GM18951 (cell line): ENCODE measurements around the gene SMARCA4.

Experiments used
- POLR2A ChIP-seq: IDR thresholded peaks from 4 replicates; pipeline ENCODE4 v1.6.1; 2011; ENCODE audit warnings: mild to moderate bottlenecking; ENCODE audit not compliant: insufficient read length, insufficient read depth; ENCODE audit errors: extremely low read depth
- in situ Hi-C: fragments of 300-500 bp; cut with MboI; formaldehyde crosslinking; loops from one replicate; pipeline ENCODE4 v1.12.0; 2022; ENCODE audit warnings: low sequenced_read_pairs, mixed read lengths, inconsistent platforms; ENCODE audit not compliant: unreplicated experiment

The SMARCA4 gene

DNA sequence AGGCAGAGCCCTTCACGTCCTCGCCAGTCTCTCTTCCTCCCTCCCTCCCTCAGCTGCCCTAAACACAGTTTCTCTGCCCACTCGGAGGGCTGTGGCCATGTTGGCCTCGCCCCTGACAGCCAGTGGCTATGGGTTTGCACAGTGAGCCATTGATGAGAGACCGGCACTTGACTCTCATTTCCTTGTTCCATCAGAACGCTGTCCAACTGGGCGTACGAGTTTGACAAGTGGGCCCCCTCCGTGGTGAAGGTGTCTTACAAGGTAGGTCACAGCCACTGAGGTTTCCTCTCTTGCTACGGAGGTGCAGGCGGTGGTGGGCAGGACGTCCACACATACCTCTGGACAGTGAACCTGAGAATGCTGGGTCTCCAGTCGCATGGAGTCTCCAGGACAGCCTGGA is 57.9 kb downstream of the SMARCA4 start:
- in situ Hi-C loops, result no loop called here
- no peak for TF ChIP-seq POLR2A

DNA sequence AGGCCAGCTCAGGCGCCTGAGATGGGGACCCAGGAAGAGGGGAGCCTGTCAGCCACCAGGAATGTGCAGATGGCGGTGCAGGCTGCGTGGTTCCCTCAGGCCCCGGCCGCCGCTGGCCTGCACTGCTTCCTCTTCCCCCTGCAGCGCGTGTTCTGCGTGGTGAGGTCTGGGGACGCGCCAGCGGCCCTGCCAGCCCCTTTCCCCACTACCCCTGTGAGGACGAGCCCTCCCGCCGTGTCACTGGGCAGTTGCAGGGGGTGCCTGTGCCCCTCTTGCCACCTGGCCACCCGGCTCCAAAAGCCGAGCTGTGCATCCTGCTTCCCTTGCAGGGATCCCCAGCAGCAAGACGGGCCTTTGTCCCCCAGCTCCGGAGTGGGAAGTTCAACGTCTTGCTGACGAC is 58.4 kb downstream of the SMARCA4 start:
- in situ Hi-C loops, result no loop called here
- TF ChIP-seq POLR2A, result no peak

DNA sequence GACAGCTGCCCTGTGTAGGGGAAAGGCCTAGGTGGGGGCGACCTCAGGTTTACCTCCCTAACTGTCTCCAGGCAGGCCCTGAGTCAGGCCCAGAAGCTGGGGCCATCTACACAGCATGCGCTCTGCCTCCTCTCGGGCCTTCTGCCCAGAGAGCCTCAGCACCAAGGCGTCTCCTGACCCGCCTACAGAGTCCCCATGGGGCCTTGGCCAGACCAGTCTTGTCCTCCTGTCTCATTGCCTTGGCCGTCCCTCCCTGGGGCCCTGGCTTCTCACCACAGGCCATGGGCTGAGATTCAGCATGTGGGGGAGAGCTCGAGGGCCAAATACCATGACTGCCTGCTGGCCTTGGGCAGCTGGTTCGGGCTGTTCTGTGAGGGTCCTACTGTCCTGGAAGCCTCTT is 59.0 kb downstream of the SMARCA4 start:
- no peak for TF ChIP-seq POLR2A
- in situ Hi-C loops, result no loop called here

DNA sequence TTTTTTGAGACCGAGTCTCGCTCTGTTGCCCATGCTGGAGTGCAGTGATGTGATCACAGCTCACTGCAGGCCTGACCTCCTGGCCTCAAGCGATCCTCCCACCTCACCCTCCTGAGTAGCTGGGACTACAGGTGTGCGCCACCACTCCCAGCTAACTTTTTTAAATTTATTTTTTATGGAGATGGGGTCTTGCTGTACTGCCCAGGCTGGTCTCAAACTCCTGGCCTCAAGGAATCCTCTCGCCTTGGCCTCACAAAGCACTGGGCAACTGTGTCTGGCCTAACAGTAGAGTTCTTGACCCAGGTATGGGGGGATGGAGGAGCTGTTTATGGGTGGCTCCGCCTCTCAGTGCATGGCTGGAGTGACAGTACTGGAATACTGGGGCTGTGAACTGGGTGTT is 59.6 kb downstream of the SMARCA4 start:
- TF ChIP-seq POLR2A, result no peak
- in situ Hi-C loops, result no loop called here

DNA sequence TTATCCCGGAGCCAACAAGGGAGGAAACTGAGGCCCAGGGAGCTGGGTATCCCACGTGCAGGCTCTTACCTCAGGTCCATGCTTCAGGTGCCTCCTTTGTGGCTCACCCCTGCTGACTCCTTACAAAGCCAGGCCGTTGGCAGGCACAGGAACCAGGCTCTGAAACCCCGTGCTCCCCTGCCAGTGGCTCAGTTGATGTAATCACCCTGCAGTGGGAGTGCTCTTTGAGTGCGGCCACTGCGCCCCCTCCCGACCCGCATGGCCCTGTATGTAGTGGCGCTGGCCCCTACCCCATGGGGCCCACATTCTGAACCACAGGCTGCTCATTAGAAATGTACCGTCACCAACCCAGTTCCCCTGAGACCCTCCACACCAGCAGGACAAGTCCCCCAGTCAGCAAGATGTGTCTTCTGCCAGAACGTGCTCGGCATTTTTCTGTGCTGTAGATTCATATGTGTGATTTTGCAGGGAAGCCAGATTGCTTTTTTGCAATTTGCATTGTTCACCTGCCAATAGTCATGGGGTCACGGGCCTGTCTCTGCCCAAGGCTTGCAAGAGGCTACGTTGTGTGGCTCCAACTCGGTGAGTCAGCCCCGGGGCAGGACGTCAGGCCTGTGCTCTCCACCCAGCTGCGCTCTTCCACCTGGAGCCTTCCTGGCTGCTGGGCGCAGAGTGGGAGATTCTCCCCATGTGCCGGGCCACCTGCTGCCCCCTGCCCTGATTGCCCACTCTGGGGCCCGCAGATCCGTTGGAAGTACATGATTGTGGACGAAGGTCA is 60.3 kb downstream of the SMARCA4 start:
- TF ChIP-seq POLR2A, result no peak
- in situ Hi-C loops, result no loop called here

DNA sequence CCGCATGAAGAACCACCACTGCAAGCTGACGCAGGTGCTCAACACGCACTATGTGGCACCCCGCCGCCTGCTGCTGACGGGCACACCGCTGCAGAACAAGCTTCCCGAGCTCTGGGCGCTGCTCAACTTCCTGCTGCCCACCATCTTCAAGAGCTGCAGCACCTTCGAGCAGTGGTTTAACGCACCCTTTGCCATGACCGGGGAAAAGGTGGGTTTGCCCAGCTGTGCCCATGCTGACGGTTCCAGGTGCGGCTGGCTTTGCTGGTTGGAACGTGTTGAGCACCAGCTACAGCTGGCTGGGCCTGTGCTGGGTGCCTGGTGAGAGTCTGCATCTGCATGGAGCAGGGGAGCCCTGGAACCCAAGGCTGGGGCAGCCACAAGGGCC is 60.9 kb downstream of the SMARCA4 start:
- TF ChIP-seq POLR2A, result no peak

DNA sequence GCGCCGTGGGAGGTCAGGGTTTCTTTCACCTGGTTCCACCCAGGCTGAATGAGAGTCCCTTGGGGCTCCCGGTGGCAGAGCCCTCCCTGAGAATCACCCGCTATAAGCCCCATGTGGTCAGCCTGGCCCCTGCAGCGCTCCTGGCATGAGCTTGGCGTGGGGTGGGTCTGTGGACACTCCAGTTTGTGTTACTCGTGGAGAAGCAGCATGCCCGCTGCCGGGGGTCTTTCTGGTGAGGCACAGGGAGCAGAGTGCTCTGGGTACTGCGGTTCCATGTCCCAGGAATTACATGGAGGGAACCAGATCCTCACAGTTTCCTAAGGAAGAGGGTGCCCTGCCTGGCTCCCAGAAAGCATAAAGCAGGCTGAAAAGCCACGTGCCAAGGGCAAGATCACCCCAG is 62.2 kb downstream of the SMARCA4 start:
- in situ Hi-C loops, result no loop called here
- TF ChIP-seq POLR2A, result no peak

More for the DNA sequence above, 60.9 kb downstream of the SMARCA4 start:
- in situ Hi-C loops, result no loop called here

DNA sequence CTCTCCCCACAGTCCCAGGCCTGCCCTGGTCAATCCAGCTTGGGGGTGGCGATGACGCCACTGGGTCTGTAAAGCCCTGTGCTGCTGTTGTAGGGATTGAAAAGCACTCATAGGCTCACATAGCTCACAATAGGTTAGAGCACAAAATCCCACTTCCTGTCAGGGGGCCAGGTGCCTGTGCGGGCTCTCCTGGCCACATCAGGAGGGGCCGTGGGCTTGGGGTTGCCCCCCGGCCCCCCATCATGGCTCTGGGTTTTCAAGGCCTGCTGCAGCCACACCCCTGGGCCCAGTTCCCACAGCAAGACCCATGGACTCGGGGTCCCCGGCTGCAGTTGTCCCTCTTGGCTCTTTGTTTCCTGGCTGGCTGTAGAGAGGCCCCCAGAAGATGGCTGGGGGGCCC is 62.9 kb downstream of the SMARCA4 start:
- TF ChIP-seq POLR2A, result no peak

DNA sequence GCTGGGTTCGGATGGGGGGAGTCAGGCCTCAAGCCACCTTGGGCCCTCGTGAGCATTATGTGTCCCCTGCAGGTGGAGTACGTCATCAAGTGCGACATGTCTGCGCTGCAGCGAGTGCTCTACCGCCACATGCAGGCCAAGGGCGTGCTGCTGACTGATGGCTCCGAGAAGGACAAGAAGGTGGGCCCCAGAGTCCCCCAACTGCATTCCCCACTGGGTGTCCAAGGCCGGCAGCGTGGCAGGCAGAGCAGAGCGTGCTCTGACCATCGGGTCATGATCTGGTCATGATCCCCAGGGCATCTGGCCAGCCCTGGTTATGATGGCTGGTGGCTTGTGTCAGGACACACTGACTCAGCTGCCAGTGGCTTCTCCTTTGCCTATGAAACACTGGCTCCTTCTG is 63.4 kb downstream of the SMARCA4 start:
- in situ Hi-C loops, result no loop called here
- no peak for TF ChIP-seq POLR2A

More for the DNA sequence above, 62.9 kb downstream of the SMARCA4 start:
- in situ Hi-C loops, result no loop called here

DNA sequence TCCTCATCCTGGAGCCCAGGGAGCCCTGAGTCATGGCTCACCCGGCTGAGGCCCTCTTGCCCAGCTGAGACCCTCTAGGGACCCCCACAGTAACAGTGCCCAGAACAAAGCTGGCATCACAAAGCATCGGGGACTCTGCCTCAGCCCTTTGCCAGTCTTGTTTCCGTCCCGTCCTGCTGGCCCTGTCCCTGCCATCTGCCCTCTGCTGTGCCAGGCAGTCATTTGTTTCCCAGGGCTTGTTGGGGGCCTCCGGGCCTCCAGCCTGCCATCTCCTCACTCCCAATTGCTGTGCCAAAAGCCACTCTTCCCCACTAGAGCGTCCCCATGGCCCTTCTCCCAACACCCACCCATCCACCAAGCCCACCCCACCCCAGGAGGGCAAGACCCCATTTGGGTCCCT is 64.2 kb downstream of the SMARCA4 start:
- TF ChIP-seq POLR2A, result no peak
- in situ Hi-C loops, result no loop called here

DNA sequence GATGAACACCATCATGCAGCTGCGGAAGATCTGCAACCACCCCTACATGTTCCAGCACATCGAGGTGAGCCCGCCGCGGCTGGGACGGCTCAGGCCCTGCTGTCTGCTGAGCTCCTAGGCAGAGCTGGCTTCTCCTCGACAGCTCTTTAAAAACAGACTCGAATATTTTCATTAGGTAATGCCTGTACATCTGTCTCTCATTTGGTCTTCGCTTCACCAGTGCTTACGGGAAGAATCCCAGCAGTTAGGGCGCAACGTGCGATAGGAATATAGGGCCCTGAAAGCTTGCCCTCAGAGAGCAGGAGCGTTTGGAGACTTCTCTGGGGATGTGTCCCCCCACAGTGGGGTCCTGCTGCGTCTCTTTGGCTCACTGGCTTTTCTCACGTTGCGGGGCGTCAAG is 64.6 kb downstream of the SMARCA4 start:
- in situ Hi-C loops, result no loop called here
- TF ChIP-seq POLR2A, result no peak

DNA sequence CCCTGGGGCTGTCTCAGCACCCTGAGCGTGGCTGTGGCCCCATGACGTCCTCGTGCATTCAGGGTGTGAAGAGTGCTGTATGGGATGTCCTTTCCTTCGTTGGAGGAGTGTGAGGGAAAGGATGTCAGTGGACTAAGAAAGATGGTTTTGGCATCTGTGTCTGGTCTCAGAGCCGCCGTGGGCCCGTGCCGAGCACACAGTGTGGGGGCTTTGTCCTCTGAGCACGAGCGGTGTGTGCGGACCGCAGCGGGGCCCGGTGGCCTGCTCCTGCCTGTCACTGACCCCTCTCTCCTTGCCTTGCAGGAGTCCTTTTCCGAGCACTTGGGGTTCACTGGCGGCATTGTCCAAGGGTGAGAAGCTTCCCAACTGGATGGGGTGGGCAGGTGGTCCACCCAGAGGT is 65.2 kb downstream of the SMARCA4 start:
- in situ Hi-C loops, result no loop called here
- no peak for TF ChIP-seq POLR2A

DNA sequence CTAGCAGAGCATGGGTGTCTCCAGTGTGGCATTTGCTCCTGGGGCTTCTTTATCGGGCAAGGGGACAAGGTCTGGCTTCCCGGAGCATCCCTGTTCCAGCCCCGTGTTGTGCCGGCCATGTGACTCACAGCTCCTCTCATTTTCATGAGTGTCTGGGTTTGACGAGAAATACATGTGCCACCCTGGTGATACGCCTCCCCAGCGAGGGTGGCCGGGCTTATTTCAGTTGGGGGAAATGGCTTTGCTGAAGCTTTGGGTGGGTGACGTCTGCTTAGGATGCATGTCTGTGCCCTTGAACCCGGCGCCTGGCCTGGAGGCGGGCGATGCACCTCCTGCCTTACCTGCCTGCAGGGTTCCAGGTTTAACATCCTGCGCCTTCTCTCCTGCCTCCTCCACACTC is 66.6 kb downstream of the SMARCA4 start:
- TF ChIP-seq POLR2A, result no peak
- in situ Hi-C loops, result no loop called here

DNA sequence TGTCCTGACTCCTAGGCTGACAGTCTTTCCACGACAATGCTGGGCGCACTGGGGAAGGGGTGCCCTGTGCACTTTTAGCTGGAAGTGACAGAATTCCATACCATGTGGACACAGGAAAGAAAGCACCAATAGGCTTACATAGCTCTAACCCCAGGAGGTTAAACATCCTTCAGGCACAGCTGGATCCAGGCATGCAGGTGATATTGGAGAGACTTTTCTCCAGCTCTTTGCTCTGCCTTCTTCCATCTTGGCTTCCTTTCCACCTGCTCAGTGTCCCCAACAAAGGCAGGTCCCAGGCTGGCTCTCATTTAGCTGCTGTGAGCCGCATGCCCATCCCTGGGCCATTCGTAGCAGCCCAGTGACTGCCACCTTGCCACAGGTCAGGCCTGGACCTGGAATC is 67.3 kb downstream of the SMARCA4 start:
- in situ Hi-C loops, result no loop called here
- TF ChIP-seq POLR2A, result no peak
